HFFc6 (cell line): ENCODE measurements around the gene DAGLB. TPM values are rescaled to one million over a fixed set of nuclear protein-coding genes. Genes with fewer than 3 reads are reported as not detected.
A peak's percentile ranks its signal among the peaks of the same experiment; 100 is the strongest.

ENCODE experiments used
- DNase-seq: peaks from one replicate; pipeline ENCODE4 v3.0.0-alpha.2; 2018
- H3K27ac Mint-ChIP-seq: 2 replicates; pipeline ENCODE4 v1.8.0; 2020; ENCODE audit warnings: mild to moderate bottlenecking, mixed read lengths
- H3K27me3 Mint-ChIP-seq: 2 replicates; pipeline ENCODE4 v1.8.0; 2021; ENCODE audit warnings: mild to moderate bottlenecking, moderate library complexity, mixed read lengths; ENCODE audit not compliant: insufficient read depth
- H3K36me3 Mint-ChIP-seq: 2 replicates; pipeline ENCODE4 v1.8.0; 2021; ENCODE audit warnings: low read depth, mixed read lengths
- H3K4me1 Mint-ChIP-seq: 2 replicates; pipeline ENCODE4 v1.8.0; 2020; ENCODE audit warnings: low read depth, mixed read lengths
- H3K4me3 Mint-ChIP-seq: 2 replicates; pipeline ENCODE4 v1.8.0; 2020; ENCODE audit warnings: mild to moderate bottlenecking, moderate library complexity, mixed read lengths
- H3K9me3 Mint-ChIP-seq: 2 replicates; pipeline ENCODE4 v1.8.0; 2020; ENCODE audit warnings: mild to moderate bottlenecking, mixed read lengths
- CTCF ChIP-seq: fragments of 200-600 bp; sonication (generic); IDR thresholded peaks from 2 replicates; pipeline ENCODE4 v1.5.0; 2021; ENCODE audit warnings: antibody characterized with exemption, mild to moderate bottlenecking
- total RNA-seq, 6 experiments: library from RNA; stranded (reverse); fragmentation: NEBNext Ultra II Directional; extraction: Animal tissue kit (Norgen Biotek cat#: 25700); gene quantifications; 2 replicates in 1 of 6; 3 replicates in 5 of 6; pipeline ENCODE4 v1.2.3, GENCODE V29; 2021

DAGLB gene
- total RNA-seq, 6 experiments from 2014 or later, result 29.2 to 39.5 (median 33.2) TPM

- Mint-ChIP-seq H3K36me3 (peaks cover 54% of the 10 kb centered on the region), H3K27me3 (peaks cover 14% of the 10 kb centered on the region), H3K4me3 (peak overlapping the region; percentile 2; the same call in 1 of the 2 replicates), H3K9me3 (peaks cover 5% of the 10 kb centered on the region; the same call in 1 of the 2 replicates), H3K4me1 (peaks cover 5% of the 10 kb centered on the region; the same call in 1 of the 2 replicates), H3K27ac (0 out of 2 replicates have a peak overlapping the region, but pooled peaks have one; percentile 40)
- no peak for DNase-seq
- TF ChIP-seq CTCF, result no peak
These were observed 40.3 kb downstream of the DAGLB start for GRCh38 chr7:6407434-6407833.

- peaks cover 5% of the 10 kb centered on the region; the same call in 1 of the 2 replicates for H3K9me3 Mint-ChIP-seq
- no peak for DNase-seq
- peaks cover 5% of the 10 kb centered on the region; the same call in 1 of the 2 replicates for H3K4me1 Mint-ChIP-seq
- TF ChIP-seq CTCF, result no peak
- H3K27me3 Mint-ChIP-seq, result peaks cover 13% of the 10 kb centered on the region
- H3K36me3 Mint-ChIP-seq, result peaks cover 53% of the 10 kb centered on the region
- peak overlapping the region; percentile 24; the same call in 1 of the 2 replicates for H3K27ac Mint-ChIP-seq
- H3K4me3 Mint-ChIP-seq, result no peak overlapping the region
These were observed 41.6 kb downstream of the DAGLB start for GRCh38 chr7:6406121-6406520.

GRCh38 chr7:6403907-6404306, 43.8 kb downstream of the DAGLB start:
- DNase-seq, result no peak
- peaks cover 46% of the 10 kb centered on the region for H3K36me3 Mint-ChIP-seq
- H3K9me3 Mint-ChIP-seq, result no peaks in the 10 kb centered on the region
- H3K27me3 Mint-ChIP-seq, result peaks cover 7% of the 10 kb centered on the region
- no peak overlapping the region for H3K4me3 Mint-ChIP-seq
- TF ChIP-seq CTCF, result no peak
- H3K27ac Mint-ChIP-seq, result peak overlapping the region; percentile 44
- peaks cover 15% of the 10 kb centered on the region; the same call in 1 of the 2 replicates for H3K4me1 Mint-ChIP-seq

GRCh38 chr7:6402741-6403140, 45.0 kb downstream of the DAGLB start:
- Mint-ChIP-seq H3K27ac (0 out of 2 replicates have a peak overlapping the region, but pooled peaks have one; percentile 6), H3K36me3 (peaks cover 40% of the 10 kb centered on the region), H3K9me3 (no peaks in the 10 kb centered on the region), H3K4me3 (no peak overlapping the region), H3K27me3 (peaks cover 5% of the 10 kb centered on the region), H3K4me1 (peaks cover 16% of the 10 kb centered on the region; the same call in 1 of the 2 replicates)
- no peak for DNase-seq
- TF ChIP-seq CTCF, result no peak

DNA sequence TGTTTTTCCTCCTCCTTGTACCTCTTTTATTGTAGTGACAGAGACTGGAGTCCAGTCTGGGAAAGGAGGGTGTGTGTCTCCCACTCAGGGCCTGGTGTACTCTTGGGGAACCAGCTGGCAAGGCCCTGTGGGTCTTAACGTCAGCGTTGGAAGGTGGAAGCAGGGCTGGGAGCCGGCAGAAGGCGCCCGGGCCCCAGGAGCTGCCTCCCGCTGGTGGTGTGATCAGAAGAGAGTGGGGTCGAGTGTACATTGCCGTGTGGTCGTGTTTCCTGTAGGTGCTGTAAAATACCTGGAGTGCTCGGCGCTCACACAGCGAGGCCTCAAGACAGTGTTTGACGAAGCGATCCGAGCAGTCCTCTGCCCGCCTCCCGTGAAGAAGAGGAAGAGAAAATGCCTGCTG, 45.7 kb downstream of the DAGLB start:
- no peak for TF ChIP-seq CTCF
- no peak overlapping the region for H3K27ac Mint-ChIP-seq

More for the DNA sequence above, 45.7 kb downstream of the DAGLB start:
- H3K4me3 Mint-ChIP-seq, result no peak overlapping the region
- H3K27me3 Mint-ChIP-seq, result peaks cover 4% of the 10 kb centered on the region
- peaks cover 34% of the 10 kb centered on the region for H3K36me3 Mint-ChIP-seq
- DNase-seq, result no peak
- no peaks in the 10 kb centered on the region for H3K9me3 Mint-ChIP-seq
- H3K4me1 Mint-ChIP-seq, result peaks cover 12% of the 10 kb centered on the region; the same call in 1 of the 2 replicates
